SKM-1 treated with dmso at 0.1 percent for 144 hours (cell line): ENCODE results near the gene LRP2BP.

Experiments
- DNase-seq: peaks from one replicate; lab custom pipeline; 2025; ENCODE audit not compliant: unreplicated experiment; lab: John Stamatoyannopoulos, UW

LRP2BP gene

DNA sequence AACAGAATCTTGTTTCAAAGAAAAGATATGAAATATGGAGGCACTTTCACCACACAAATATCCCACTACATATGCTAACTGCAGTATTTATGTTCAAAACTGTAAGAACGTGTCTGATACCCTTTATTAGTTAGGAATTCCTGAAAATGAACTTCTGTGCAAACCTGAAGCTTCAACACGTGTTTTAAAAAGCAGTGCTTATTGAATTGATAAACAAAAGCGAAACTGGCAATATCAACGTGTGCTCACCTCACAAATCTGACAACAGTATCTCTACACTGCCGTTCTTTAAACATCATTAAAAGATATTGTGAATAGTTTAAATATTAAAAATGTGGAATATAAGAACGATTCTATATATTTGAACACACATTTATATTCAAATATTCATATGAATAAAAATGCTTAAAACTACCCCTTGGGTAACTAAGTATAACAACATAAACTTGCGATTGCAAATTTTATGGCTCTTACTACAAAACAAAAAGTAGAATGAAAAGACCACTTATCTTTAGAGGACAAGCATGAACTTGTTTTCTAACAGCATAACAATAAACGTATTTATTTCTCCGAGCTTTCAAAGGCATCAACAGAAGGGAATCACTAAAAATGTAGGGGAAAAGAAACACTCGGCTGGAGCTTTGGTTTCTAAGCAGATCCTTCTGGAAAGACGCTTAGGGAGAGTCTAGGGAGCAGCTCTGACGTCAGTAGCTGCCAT, at the start of gene LRP2BP:
LRP2BP (minus strand) TSS at position 687 of the 718 bp plus-strand sequence. CDS start 17,738 bp downstream, outside the sequence.
- DNase-seq = no peak

DNA sequence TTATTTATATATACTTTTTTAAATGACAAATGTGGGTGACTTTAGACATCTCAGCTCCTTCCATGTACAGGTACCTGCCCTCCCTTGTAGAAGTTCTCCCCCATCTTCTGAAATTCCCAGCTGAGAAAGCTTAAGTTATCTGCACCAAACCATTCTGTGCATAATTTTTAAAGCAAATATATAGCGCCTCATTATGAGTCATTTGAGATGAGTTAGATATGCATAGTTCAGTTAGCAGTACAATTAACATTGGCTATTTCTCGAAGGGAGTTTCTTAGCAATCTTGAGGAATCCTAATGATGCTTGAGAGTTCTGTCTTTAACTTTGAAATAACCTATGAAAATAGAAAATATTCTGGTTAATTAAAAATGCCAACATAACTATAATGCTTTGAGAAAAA, 49.5 kb upstream of the LRP2BP start:
- DNase-seq = no peak

DNA sequence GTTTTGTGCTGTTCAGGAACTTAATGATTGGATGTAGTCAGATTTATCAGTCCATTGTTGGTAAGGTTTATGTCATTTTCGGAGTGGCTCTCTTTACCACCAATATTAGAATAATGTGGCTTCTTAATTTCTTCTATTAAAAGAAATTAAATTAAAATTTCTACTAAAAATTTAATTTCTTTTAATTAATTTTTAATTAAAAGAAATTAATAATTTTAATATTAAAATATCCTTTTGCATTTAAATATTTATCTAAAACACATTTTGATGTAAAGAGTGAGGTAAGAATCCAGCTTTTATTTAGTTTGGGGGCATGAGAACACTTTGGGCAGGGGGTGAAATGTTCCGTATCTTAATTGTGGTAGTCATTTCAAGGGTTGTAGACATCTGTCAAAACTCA, 45.8 kb upstream of the LRP2BP start:
- DNase-seq = no peak

DNA sequence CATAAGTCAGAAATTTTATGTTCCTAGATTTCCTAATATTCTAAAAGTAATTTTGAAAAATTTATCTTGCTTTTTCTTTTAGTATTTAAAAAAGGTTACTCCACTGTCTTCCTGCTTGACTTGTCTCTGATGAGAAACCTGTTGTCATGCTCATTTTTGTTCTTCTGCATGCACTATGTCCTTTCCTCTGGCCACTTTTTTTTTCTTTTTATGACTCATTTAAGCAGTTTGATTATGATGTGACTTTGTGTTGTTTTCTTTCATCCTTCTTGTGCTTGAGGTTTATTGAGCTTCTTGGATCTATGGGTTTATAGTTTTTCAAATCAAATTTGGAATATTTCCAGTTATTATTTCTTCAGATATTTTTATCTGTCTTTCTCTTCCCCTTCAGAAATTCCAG, 42.1 kb upstream of the LRP2BP start:
- DNase-seq = no peak

DNA sequence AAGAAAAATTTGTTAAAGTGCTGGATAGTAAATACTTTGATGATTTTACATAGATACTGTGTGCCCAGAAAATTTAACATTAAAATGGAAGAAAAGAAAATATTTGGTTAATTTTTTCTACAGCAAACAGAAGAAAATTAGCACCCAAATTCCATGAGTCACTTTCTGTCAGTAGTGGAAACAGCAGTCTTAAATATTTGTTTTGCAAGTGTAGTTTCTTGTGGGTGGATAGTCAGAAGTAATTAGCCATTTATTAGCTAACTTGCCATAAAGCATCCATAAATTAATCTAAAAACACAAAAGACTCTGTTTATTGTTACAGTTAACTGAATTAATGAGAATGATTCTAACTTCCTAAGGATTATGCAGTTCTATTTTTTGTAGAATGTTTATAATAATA, 39.7 kb upstream of the LRP2BP start:
- DNase-seq = no peak

DNA sequence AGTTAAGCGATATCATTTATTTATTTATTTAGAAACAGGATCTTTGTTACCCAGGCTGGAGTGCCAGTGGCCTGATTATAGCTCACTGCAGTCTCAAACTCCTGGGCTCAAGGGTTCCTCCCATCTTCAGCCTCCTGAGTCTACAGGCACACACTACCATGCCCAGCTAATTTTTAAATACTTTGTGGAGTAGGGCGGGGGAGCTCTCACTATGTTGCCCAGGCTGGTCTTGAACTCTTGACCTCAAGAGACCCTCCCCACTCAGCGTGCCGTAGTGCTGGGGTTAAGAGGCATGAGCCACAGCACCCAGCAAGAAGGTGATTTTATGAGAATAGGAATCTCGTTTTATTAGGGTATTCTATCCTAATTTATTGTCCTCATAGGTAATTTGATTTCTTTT, 33.9 kb upstream of the LRP2BP start:
- DNase-seq = no peak

DNA sequence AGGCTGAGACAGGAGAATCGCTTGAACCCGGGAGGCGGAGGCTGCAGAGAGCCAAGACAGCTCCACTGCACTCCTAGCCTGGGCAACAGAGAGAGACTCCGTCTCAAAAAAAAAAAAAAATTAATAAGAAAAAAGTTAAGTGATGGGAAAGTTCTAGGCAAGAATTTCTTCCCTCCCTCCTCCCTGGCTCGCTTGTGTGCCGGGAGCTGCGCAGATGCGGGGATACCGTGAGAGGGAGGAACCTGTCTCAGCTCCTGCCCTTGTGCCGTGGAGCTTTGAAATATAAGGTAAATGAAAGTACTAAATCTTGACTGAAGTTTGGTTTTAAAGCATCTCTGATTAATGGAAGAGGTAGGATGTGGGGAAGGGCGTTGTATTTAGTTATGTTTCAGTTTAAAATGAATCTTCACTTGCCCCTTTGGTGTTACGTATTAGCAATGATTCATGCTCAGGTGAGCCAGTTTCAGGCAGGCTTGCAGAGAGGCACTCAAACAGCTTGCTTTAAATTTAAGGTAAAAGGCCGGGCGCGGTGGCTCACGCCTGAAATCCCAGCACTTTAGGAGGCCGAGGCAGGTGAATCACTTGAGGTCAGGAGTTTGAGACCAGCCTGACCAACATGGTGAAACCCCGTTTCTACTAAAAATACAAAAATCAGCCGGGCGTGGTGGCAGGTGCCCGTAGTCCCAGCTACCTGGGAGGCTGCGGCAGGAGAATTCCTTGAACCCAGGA, 31.4 kb upstream of the LRP2BP start:
- no peak for DNase-seq

DNA sequence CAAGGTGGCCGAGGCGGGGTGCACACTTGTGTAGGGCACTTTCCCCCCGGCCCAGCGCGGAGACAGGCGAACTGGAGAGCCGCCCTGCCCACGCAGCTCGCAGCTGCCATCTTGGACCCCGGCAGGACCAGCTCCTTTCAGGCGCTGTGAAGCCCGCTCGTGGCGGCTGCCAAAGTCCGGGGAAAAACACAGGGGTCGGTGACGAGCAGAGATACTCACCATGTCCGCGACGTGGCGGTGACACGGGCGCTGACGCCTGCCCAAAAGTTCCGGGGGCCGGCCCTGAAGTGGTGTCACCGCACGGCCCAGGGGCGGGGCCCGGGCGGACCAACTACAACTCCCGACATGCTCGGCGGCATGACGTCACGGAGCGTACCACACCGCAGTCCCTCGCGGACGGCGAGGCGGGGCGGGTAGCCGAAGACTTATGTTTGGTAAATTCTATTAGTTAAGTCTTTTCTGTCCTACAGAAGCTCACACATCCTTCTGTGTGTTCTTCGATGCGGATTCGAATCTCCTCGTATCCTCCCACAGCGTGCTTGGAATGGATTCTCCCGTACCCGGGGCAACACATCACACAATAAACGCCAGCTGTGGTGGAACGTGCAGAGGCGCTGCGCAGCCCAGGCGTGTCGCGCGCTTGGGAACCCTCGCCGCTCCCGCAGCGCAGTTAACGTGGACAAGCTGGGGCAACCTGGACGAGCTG, 30.1 kb upstream of the LRP2BP start, which contains the start of gene UFSP2:
UFSP2 (minus strand) TSS at position 318 of the 706 bp plus-strand sequence; CDS start at position 222, 96 bp downstream.
- peak; percentile 85 for DNase-seq

DNA sequence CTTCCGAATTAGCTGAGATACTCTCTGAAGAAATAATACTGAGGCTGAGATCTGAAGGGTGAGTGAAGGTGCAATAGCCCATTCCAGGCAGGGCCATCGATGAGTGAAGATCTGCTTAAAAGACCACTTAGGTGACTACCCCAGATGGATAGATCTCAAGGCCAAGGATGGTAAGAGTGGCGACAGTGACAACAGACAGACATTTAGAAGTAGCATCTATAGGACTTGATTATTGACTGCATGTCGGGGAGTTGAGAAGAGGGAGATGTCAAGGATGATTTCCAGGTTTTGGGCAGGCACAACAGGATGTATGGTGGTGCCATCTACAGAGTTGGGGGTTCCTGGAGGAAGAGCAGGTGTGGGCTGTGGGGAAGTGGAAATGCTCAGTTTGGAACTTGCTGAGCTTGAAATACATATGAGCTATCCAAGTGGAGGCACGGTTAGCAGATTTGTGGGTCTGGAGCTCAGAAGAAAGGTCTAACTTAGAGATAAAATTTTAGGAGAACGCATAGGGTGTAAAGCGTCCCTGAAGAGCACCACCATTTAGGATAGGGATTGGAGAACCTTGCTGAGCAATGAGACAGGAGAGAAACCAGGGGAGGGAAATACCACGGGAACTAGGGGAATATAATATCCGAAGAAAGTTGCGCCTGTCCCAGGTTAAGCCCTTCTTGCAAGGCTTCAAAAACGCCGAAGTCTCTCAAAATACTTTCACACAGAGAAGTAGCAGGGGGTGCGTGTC, 29.4 kb upstream of the LRP2BP start:
- peak; percentile 54 for DNase-seq

DNA sequence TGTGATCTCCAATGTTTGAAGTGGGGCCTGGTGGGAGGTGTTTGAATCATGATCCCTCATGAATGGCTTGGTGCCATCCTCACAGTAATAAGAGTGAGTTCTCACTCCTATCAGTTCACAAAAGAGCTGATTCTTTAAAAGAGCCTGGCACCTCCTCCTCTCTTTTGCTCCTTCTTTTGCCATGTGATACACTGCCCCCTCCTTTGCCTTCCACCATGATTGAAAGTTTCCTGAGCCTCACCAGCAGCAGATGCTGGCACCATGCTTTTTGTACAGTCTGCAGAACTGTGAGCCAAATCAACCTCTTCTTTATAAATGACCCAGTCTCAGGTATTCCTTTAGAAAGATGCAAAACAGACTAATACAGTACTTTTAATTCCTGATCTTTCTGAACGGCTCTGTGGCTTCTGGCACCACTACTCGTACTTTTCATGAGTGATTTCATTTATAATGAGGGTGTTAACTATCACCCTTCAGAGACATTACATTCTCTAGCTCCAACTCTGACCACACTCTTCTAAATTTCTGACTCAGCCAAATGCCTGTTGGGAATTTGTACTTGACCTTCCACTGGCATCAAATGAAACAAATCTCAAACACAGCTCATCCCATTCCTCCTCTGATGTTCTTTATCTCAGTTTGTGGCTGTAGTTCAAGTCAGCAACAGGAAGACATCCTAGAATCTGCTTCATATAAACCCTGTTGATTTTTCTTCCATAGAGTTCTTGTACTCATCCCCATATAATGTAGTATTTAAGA, 25.8 kb upstream of the LRP2BP start:
- DNase-seq = no peak

DNA sequence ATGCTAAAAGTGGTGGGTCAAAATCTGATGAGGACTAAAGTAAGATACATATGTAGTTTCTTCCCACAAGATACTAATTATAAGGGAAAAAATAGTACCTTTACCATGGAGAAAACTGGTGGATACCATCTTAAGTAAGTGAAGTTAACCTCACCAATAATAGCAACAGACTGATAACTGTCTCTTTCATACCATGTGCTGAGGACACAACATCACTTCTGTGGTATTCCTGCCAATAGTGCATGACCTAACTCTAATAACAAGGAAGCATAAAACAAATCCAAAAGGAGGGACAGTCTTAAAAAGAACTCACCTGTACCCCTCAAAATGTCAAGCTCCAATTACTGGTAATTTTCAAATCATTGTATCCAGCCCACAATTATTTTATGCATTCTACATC, 21.2 kb upstream of the LRP2BP start:
- no peak for DNase-seq

DNA sequence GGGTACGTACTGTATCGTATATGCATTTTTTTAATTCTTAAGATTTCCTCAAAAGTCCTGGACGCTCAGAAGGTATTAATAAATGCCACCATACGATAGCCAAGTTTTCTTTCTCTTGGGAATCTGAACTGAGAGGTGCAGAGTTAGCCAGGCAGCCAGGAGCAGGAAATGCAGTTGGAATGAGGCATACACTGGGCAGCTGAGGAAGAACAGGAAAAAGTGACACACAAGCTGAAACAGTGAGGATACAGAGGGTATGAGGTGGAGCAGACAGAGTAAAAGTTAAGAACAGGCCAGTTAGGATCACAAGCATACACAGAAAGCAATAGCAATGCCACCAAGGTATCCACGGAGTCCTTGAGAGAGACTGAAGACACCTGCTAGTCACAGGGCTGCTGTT, 16.7 kb upstream of the LRP2BP start:
- no peak for DNase-seq

DNA sequence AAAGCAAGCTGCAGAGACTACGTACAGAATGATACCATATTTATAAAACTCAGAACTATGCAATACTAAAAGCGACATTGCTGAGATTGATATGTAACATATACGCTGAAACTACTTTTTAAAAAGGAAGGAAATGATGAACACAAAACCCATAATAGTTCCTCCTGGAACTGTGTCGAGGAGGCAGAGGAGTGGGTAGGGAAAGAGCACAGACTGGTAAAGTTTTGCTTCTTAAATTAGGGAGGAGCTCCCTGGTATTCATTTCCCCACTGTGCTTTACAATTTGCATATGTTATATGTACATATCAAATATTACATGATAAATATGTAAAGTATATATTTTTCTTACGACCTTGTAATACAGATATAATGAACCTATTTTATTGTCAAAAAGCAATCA, 16.1 kb upstream of the LRP2BP start:
- DNase-seq = no peak

DNA sequence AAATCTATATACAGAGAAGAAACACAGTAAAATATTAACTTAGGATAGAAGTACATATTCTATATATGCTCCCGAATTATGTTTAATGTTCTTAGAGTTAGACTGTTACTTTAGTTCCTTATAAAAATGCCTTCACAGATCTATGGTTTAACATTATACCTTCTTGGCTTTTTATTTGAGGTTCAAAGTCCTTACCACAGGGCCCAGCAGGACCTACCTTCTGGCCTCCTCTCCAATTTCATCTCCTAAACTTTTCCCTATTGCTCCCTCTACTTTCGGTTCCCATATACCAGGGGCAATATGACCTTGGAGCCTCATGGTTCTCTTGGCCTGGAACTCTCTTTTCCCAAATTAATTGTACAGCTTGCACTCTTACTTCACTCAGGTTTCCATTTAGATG, 12.7 kb upstream of the LRP2BP start:
- DNase-seq = no peak

DNA sequence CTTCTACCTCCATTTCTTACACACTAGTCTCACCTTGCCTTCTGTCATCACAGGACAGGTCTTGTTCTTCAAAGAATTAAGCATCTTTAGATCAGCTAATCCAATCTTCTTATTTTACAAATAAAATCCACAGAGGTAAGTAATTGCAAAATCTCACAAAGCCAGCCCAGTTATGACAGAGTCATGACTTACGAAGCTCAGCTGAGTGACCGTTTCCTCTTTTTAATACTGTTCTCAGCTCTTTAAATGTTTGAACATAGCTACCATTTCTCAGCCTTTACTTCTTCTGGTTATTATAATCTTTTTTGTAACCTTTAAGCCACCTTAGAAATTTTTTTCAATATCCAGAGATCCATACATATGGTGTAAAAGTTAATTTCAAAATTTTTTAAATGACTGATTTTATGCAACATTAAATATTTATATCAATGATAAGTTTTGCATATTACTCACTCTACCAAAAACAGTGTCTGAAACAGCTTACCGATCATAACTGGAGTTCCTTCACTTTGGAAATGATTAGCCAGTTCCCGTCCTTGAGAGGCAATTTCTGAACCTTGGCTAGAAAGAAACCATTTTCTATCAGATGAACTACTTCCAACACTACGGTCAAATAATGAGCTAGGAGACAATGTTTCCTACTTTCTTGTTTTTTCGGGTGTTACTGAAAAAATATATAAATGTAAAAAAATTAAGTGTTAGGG, 9.7 kb upstream of the LRP2BP start:
- no peak for DNase-seq

DNA sequence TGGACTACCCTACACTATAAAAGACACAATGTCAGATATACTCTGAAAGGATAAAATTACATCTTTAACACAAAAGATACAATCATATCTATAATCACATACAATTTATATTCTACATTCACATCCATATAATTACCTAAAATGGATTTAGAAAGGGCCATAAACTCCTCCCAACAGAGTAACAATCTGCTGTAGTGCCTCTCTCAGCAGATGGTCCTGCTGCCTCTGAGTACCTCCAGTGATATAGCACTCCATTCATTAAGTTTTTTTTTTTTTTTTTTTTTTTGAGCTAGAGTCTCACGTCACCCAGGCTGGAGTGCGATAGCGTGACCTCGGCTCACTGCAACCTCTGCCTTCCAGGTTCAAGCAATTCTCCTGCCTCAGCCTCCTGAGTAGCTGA, 8.3 kb upstream of the LRP2BP start:
- DNase-seq = no peak

DNA sequence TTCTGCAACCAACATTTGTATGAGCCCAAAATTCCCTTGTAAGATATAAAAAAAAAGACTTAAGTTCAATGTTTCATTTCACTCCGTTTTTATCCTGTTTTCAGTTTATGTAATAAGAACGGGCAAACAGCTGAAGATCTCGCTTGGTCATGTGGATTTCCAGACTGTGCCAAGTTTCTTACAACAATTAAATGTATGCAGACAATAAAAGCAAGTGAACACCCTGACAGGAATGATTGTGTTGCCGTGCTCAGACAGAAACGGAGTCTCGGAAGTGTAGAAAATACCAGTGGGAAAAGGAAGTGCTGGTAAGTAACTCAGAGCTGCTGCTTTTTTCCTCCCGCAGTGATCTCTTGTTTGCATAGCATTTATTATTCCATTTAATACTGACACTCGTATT, 3.7 kb upstream of the LRP2BP start:
- DNase-seq = no peak

DNA sequence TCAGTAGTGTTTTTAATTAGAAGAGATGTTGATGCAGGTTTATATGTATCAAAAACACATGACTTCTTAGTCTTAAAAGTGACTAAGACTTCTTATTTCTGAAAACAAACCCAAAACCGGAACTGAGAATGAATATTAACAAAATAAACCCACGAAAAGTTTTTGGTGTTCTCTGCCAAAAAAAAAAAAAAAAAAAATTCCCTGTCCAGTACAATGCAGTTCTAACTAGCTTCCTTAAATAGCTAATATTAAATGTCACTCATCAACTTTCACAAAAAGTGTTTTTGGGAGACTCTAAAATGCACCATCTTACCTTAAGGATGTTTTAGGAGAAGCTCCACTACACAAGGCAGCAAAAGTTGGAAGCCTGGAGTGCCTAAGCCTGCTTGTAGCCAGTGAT, 2.9 kb upstream of the LRP2BP start:
- no peak for DNase-seq

DNA sequence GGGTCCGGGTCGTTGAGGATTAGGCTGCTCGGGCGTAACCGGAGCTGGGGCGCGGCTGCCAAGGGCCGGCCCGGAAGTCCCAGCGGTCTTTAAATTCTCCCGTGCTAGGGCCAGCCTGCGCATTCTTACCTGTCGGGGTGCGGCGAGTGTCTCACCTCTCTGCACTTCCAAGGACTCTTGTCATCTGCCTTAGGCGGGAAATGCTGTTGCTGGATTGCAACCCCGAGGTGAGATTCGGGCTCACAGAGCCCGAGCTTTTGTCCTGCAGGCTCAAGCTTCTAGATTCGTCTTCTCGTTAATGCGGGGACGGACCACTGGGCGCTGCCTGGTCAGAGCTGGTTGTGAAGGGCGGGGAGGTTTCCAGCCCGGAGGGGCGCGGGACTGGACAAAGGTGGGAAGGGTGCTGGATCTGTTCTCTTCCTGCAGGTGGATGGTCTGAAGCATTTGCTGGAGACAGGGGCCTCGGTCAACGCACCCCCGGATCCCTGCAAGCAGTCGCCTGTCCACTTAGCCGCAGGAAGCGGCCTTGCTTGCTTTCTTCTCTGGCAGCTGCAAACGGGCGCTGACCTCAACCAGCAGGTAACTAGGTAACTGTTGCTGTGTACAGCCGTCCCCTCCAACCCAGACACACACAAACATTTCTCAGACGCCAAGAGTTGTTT, 1.1 kb upstream of the LRP2BP start, which contains the start of gene ANKRD37:
ANKRD37 (plus strand) TSS at position 118 of the 662 bp plus-strand sequence; CDS start at position 201, 83 bp downstream.
- DNase-seq = no peak
